GM19324 (cell line): ENCODE results near the gene FOXN3.
"Not testable (repeated sequence)": the region's sequence is repeated elsewhere in the genome, so short reads cannot be mapped to it uniquely, and the experiment has no call there.

Experiments used
- ATAC-seq: cut with Tn5 transposase; IDR thresholded peaks from one replicate; pipeline ENCODE4 v1.9.1; 2021; ENCODE audit warnings: mild to moderate bottlenecking, moderate library complexity; ENCODE audit not compliant: unreplicated experiment, low FRiP score

FOXN3 gene

GRCh38 chr14:89212386-89213235 is 204.4 kb downstream of the FOXN3 start:
- no peak for ATAC-seq

DNA sequence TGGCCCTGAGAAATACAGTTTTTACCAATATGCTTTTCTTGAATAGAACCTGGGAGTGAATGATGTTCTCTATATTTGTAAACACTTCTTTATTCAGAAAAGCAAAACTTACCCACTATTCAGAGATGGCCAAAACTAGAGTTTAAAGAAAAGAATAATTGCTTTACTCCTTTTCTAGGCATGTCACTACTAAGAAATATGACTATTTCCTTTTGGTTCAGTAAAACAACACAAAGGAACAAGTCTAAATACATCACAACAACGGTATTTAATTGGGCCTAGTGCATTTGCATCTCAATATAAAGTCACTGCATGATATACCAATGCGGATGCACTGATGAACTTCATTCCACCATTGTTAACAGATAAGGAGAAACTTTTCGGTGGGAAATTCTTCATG is 207.5 kb downstream of the FOXN3 start:
- no peak for ATAC-seq

DNA sequence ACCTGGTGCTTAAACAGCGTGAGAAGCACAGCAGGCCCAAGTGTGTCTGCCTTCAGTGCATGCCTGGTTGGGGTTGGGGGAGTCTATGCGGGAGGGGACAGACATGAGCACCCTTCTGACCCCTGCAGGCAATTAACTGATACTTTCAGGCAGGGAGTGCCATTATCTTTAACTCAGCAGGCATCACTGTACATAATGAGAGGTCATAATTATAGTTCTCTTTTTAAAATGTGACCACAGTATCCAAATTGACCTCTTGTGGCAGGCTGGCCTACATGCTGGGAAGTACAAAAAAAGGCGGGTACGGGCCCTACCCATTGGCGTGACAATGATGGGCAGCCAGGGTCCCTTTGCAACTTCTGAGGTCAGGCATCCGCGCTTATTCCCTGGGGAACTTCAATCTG is 209.1 kb downstream of the FOXN3 start:
- no peak for ATAC-seq

DNA sequence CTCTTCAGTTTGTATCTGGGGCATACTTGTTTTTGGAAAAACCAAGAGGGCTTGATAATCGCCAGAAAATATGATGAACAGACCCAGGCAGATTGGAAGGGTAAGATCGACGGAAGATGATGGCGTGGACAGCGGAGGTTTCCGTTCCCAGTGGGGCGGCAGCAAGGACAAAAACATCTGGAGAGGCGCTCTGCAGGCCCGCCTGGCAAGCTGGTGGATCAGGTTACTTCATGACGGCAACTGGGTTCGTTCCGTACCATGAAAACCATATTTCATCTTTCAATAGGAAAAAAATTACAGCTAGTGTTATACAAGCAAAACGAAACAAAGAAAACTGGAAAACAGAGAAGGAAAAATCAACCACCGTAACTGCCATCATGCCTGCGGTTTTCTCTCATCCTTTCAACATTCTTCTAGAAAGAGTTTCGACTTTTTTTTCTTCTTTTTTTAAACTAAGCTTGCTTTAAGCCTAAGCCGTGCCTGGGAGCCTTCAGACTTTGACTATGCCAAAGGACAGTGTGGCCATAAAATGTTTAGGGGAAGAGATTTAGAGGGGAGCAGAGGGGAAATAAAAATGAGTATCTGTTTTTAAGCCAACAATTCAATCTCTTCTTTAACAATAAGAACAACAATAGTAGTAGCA is 210.5 kb downstream of the FOXN3 start:
- ATAC-seq, result no peak

- ATAC-seq, result no peak
Measured at GRCh38 chr14:89205137-89205740, 211.8 kb downstream of the FOXN3 start.

DNA sequence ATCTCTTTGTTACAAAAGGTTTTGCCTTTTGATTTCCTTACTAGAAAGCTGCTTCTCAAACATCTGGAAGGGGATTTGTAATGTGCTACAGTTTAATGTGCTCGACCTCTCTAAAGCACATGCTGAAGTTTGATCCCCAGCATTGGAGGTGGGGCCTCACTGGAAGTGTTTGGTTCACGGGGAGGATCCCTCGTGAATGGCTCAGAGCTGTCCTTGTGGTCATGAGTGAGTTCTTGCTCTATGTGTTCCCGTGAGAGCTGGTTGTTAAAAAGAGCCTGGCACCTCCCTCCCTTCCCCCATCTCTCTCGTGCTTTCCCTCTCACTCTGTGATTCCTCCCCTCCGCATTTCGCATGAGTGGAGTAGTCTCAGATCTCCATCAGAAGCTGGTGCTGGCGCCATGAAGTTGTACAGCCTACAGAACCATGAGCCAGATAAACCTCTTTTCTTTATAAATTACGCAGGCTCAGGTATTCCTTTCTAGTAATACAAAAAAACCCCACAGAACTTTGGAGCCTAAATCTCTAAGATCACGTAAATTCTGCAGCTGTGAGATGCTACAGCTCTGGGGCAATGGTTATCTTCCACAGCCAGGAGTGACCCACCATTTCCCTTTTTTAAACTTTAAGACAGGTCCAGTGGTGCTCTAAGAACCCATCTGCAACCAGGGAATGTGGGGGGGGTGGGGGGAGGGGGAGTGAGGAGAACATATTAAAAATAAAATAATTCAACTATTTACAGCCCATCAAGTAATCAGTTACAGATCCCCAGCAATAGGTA is 214.4 kb downstream of the FOXN3 start:
- no peak for ATAC-seq

- ATAC-seq, result no peak
Measured at GRCh38 chr14:89201645-89202044, 215.4 kb downstream of the FOXN3 start.

DNA sequence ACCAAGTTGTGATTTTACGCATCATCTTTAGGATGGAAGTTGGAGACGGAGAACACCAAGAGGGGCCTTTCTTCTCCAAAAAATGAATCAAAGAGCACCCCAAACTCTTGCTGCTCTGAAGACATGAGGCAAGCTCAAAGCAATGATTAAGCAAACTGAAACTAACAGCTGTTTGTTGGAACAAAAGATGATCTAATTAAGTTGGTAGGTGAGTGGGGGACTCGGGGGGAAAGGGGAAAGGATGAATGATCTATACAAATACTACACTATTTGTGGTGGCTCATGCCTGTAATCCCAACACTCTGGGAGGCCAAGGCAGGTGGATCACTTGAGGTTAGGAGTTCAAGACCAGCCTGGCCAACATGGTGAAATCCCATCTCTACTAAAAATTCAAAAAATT is 217.7 kb downstream of the FOXN3 start:
- ATAC-seq, result not testable (repeated sequence)

DNA sequence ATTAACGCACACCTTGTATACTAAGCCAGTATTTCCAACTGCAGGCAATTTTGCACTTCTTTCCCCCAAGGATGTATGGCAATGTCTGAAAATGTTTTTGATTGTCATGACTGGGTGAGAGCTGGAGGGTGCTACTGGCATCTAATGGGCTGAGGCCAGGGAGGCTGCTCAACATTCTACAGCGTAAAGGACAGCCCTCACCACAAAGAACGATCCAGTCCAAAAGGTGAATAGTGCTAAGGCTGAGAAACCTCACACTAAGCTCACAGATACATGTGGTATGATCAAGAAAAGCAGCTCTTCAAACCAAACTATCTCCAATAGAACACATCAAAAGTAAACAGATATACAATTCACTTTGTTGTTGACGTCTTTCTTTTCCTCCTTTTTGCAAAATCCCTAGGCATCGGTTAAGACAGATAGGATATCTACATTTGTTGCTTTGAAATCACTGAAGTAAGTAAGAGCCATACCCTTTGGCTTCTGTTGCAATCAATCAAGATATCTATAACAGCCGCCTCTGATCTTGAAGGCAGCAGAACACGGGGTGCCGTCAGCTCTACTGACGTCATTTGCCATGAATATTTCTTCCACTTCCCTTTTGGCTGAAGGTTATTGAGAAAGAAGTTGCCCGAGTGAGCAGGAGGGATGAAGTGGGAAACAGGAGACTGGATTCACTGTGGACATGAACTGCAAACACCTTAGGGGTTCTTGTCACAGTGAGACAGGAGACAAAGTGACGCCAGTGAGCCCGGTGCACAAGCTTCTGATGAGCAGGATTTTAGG is 218.3 kb downstream of the FOXN3 start:
- ATAC-seq, result no peak

DNA sequence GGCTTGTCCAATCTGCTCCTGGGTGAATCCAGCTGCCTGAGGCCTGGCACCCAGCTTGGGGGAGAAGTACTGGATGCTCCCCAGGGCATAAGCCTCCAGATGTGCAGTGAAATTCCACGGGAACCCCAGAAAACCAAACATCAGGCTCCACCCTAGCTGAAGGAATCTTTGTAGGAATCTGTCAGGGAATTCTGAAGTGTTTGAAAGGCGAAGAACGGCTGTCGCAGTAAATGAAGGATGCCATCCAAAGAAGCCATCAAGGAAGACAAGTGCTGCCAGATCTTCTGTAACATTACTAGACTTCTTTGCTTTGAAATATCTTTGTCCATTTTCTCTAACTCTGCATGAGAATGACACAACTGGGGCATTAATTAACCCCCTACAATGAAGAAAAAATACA is 219.4 kb downstream of the FOXN3 start:
- no peak for ATAC-seq

DNA sequence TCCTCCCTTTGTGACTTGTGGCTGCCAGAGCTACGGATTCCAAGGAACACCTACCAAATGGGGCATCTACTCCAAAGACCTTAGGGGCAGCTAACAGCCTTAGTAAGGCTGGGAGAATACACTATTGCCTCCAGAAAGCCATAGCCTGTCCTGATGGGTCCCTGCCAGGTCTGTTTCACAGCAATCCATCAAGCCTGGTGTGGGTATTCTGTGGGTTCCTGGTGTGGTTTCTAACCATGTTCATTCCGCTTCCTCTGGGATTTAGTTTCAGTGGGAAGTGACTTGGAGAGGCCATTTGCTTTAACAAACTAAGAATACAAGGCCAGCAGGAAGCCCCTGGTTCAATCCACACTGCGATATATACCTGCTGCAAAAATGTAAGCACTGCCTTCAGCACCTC is 220.5 kb downstream of the FOXN3 start:
- ATAC-seq, result no peak

GRCh38 chr14:89194376-89194775 is 222.7 kb downstream of the FOXN3 start:
- no peak for ATAC-seq

DNA sequence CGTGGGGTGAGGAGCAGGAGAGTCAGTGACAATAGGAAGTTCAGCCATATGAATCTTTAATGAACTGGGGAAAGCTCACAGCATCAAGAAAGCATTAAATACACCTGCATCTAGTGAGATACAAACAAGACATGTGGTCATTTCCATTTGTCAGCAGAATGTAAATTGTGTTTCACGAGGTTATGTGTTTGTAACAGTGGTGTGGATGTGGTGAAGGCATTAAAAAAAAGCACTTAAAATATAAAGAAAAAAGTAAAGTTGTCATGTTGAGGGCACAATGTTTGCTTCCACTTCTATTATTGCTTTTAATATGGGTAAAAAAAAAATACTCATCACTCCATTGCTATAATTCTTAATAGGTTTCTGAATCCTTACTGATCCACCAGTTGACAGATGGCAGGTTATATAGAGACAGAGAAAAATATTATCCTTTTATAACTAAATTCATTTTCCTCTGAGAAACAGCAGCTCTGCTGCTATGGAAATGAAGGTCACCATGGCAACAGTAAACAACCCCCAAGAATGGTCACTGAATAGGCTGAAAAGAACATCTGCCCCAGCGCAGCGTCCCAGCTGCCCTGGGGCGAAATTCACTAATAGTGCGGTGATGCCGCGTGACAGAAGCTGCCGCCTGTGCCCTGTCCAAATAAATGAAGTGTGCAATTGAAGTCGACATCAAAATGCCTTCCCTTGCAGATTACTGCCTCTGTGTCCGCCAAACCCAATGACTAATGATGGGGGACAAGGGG is 226.1 kb downstream of the FOXN3 start:
- ATAC-seq, result no peak

DNA sequence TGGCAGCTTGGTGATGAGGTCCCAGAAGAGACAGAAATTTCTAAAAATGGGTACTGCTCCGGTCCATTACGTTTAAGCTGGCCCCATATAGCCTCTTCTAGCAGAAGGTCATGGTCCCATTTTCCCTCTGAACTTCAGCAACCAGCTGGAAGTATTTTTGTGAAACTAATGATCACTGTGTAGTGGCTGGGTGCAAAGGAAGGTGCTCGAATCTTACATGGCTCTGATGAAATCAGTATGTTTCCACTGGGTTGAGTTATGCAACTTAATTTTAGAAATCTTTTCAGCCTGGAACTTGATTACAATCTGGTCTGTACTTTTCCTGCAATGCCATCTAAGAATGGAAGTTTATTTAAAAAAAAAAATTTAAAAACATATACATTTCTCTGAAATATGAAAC is 228.5 kb downstream of the FOXN3 start:
- ATAC-seq, result no peak

DNA sequence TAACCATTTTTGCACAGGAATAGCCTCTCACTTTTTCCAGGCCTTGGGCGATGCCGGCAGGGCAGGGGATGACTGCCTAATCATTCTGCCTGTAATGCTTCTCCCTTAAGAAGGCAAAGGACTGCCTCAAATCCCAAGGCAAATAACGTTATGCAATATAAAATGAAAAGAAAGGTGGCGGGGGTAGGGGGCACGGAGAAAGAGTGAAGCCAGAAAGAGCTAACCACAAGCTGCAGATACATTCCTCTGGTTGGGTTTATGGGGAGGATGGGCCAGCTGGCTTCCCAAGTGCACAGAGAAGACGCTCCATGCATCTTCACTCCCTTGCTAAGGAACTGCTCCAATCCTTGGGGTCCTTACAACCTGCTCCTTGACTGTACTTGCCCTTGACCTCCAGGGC is 229.5 kb downstream of the FOXN3 start:
- no peak for ATAC-seq

DNA sequence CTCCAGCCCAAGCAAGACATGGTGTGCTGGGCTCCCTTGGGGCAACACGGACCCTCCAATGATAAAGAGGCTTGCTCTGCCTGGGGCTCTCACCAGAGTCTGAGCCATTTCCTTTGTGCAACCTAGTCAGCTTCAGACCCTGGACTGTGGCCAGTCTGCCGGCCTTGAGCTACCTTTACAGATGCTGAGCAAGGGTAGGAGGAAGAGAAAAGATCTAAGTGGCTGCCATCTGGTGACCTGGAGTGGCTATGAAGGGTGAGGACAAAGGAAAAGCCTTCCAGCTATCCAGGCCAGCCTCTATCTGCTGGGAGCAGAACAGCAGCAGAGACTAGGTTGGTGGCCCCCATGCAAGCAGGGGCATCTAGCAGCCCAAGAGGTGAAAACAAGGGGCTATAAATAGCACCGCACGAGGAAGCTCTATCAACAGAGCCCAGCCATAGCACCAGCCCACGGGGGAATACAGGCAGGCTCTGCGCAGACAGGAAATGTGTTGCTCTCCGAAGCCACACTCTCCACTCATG is 230.1 kb downstream of the FOXN3 start:
- peak; percentile 45 for ATAC-seq

- no peak for ATAC-seq
Measured at GRCh38 chr14:89185919-89186855, 230.8 kb downstream of the FOXN3 start.

- ATAC-seq, result no peak
Measured at GRCh38 chr14:89184952-89185351, 232.1 kb downstream of the FOXN3 start.
